Measurements from ENCODE around the gene HECA. TPM values are rescaled to one million over a fixed set of nuclear protein-coding genes. Genes with fewer than 3 reads are reported as not detected.
"Not testable (repeated sequence)": the region's sequence is repeated elsewhere in the genome, so short reads cannot be mapped to it uniquely, and the experiment has no call there.

HECA gene
- total RNA-seq, 1 donor from 2014 or later: 26.2 TPM

DNA sequence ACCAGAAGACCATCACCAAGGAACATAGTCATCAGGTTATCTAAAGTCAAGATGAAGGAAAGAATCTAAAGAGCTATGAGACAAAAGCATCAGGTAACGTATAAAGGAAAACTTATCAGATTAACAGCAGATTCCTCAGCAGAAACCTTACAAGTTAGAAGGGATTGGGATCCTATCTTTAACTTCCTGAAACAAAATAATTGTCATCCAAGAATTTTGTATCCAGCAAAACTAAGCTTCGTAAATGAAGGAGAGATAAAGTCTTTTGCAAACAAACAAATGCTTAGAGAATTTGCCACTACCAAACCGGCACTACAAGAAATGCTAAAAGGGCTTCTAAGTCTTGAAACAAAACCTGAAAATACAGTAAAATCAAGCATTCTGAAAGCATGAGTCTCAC, 71.0 kb downstream of the HECA start:
- no peak for DNase-seq (ENCODE audit: low spot score)

DNA sequence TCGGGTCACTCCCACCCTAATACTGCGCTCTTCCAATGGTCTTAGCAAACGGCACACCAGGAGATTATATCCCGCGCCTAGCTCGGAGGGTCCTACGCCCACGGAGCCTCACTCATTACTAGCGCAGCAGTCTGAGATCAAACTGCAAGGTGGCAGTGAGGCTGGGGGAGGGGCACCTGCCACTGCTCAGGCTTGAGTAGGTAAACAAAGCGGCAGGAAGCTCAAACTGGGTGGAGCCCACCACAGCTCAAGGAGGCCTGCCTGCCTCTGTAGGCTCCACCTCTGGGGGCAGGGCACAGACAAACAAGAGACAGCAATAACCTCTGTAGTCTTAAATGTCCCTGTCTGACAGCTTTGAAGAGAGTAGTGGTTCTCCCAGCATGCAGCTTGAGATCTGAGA, 75.9 kb downstream of the HECA start:
- not testable (repeated sequence) for DNase-seq (ENCODE audit: low spot score)

DNA sequence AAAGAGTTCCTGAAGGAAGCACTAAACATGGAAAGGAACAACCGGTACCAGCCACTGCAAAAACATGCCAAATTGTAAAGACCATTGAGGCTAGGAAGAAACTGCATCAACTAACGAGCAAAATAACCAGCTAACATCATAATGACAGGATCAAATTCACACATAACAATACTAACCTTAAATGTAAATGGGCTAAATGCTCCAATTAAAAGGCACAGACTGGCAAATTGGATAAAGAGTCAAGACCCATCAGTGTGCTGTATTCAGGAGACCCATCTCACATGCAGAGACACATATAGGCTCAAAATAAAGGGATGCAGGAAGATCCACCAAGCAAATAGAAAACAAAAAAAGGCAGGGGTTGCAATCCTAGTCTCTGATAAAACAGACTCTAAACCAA, 77.6 kb downstream of the HECA start:
- DNase-seq (ENCODE audit: low spot score): not testable (repeated sequence)

- DNase-seq (ENCODE audit: low spot score): peak; percentile 91
Measured at GRCh38 chr6:139219271-139219729, 84.4 kb downstream of the HECA start.

DNA sequence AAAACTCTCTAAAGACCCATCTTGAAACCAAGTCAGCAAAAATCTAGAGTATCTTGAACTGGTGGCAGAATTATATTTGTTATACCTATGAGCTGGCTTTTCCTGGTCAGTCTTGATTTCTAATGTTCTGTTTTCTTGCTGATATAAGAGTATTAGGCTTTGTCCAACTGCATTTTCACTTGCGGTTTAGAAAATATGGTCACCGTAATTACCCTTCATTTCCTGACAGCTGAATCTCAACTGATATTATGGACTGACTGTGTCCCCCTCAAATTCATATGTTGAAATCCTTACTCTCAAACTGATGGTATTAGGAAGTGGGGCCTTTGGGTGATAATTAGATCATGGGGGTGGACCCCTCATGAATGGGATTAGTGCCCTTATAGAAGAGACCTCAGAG, 84.9 kb downstream of the HECA start:
- DNase-seq (ENCODE audit: low spot score): no peak

DNA sequence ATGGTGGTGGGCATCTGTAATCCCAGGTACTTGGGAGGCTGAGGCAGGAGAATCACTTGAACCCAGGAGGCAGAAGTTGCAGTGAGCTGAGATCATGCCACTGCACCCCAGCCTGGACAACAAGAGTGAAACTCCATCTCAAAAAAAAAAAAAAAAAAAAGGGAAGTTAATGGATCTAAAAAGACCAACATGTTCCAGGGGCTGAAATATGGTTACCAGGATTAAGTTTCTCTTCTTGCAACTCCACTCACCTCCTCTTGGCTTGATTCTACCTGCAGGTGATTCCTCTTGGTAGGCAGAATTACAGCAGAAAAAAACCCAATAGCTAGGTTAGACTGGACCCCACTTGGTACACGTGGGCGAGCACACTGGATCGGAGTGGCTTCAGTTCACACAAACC, 93.5 kb downstream of the HECA start:
- not testable (repeated sequence) for DNase-seq (ENCODE audit: low spot score)

Other genes starting within 250 kb of the HECA start
- gene REPS1, start 146.8 kb upstream of the HECA start, total RNA-seq (ENCODE audit: insufficient read depth, low replicate concordance): 48.2 TPM
- 20.0 TPM for gene ABRACL, start 106.3 kb upstream of the HECA start, total RNA-seq (ENCODE audit: insufficient read depth, low replicate concordance)
- 3.9 TPM for gene TXLNB, start 156.9 kb downstream of the HECA start, total RNA-seq (ENCODE audit: insufficient read depth, low replicate concordance)
- gene CITED2, start 239.6 kb downstream of the HECA start, total RNA-seq (ENCODE audit: insufficient read depth, low replicate concordance): 122 TPM

Measured in umbilical cord (tissue), 2 donors.